ENCODE data around the gene FGD3. TPM values are rescaled to one million over a fixed set of nuclear protein-coding genes. Genes with fewer than 3 reads are reported as not detected.

FGD3 gene
- total and polyA plus RNA-seq, 2 of the 8 experiments (the other 6 are each of a cell fraction or from before 2014, with no cell fraction given): 1.4 to 1.9 TPM

- TF ChIP-seq, protein P1, sequence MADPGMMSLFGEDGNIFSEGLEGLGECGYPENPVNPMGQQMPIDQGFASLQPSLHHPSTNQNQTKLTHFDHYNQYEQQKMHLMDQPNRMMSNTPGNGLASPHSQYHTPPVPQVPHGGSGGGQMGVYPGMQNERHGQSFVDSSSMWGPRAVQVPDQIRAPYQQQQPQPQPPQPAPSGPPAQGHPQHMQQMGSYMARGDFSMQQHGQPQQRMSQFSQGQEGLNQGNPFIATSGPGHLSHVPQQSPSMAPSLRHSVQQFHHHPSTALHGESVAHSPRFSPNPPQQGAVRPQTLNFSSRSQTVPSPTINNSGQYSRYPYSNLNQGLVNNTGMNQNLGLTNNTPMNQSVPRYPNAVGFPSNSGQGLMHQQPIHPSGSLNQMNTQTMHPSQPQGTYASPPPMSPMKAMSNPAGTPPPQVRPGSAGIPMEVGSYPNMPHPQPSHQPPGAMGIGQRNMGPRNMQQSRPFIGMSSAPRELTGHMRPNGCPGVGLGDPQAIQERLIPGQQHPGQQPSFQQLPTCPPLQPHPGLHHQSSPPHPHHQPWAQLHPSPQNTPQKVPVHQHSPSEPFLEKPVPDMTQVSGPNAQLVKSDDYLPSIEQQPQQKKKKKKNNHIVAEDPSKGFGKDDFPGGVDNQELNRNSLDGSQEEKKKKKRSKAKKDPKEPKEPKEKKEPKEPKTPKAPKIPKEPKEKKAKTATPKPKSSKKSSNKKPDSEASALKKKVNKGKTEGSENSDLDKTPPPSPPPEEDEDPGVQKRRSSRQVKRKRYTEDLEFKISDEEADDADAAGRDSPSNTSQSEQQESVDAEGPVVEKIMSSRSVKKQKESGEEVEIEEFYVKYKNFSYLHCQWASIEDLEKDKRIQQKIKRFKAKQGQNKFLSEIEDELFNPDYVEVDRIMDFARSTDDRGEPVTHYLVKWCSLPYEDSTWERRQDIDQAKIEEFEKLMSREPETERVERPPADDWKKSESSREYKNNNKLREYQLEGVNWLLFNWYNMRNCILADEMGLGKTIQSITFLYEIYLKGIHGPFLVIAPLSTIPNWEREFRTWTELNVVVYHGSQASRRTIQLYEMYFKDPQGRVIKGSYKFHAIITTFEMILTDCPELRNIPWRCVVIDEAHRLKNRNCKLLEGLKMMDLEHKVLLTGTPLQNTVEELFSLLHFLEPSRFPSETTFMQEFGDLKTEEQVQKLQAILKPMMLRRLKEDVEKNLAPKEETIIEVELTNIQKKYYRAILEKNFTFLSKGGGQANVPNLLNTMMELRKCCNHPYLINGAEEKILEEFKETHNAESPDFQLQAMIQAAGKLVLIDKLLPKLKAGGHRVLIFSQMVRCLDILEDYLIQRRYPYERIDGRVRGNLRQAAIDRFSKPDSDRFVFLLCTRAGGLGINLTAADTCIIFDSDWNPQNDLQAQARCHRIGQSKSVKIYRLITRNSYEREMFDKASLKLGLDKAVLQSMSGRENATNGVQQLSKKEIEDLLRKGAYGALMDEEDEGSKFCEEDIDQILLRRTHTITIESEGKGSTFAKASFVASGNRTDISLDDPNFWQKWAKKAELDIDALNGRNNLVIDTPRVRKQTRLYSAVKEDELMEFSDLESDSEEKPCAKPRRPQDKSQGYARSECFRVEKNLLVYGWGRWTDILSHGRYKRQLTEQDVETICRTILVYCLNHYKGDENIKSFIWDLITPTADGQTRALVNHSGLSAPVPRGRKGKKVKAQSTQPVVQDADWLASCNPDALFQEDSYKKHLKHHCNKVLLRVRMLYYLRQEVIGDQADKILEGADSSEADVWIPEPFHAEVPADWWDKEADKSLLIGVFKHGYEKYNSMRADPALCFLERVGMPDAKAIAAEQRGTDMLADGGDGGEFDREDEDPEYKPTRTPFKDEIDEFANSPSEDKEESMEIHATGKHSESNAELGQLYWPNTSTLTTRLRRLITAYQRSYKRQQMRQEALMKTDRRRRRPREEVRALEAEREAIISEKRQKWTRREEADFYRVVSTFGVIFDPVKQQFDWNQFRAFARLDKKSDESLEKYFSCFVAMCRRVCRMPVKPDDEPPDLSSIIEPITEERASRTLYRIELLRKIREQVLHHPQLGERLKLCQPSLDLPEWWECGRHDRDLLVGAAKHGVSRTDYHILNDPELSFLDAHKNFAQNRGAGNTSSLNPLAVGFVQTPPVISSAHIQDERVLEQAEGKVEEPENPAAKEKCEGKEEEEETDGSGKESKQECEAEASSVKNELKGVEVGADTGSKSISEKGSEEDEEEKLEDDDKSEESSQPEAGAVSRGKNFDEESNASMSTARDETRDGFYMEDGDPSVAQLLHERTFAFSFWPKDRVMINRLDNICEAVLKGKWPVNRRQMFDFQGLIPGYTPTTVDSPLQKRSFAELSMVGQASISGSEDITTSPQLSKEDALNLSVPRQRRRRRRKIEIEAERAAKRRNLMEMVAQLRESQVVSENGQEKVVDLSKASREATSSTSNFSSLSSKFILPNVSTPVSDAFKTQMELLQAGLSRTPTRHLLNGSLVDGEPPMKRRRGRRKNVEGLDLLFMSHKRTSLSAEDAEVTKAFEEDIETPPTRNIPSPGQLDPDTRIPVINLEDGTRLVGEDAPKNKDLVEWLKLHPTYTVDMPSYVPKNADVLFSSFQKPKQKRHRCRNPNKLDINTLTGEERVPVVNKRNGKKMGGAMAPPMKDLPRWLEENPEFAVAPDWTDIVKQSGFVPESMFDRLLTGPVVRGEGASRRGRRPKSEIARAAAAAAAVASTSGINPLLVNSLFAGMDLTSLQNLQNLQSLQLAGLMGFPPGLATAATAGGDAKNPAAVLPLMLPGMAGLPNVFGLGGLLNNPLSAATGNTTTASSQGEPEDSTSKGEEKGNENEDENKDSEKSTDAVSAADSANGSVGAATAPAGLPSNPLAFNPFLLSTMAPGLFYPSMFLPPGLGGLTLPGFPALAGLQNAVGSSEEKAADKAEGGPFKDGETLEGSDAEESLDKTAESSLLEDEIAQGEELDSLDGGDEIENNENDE (IDR thresholded peaks at IDR 0.05; ENCODE audit: insufficient replicate concordance, low read length): no peak
- TF ChIP-seq EP300 (IDR thresholded peaks at IDR 0.05; ENCODE audit: borderline replicate concordance in 1 of 2, low read depth in 2 of 2, low read length in 2 of 2): no peak
Observed at GRCh38 chr9:93024646-93024910, 77.3 kb downstream of the FGD3 start (continued).

Measured in H1 (cell line).